Panc1 (cell line): ENCODE data around the gene LACTBL1. TPM values are rescaled to one million over a fixed set of nuclear protein-coding genes. Genes with fewer than 3 reads are reported as not detected.

Experiments used
- ATAC-seq: fragments of 200-7000 bp; cut with Tn5 transposase; 2 replicates; pipeline ENCODE4 v1.9.1; 2020; ENCODE audit warnings: mild to moderate bottlenecking, moderate library complexity
- BruUV-seq: library from RNA; stranded (reverse); fragments of 400-500 nt; replicated peaks from 2 replicates; lab custom pipeline; 2021; lab: Mats Ljungman, UMichigan
- CTCF ChIA-PET: fragments of 300-600 bp; sonication (Branson Sonifier 250); formaldehyde crosslinking; loops from one replicate; lab custom pipeline; 2022; ENCODE audit warnings: antibody characterized with exemption; lab: Charles Lee
- POLR2A ChIA-PET: fragments of 300-600 bp; sonication (Branson Sonifier 250); formaldehyde crosslinking; loops from one replicate; lab custom pipeline; 2022; ENCODE audit warnings: antibody characterized with exemption; lab: Charles Lee
- DNase-seq: peaks from one replicate; pipeline ENCODE4 v3.0.0-alpha.2; 2010; ENCODE audit warnings: low read depth, low spot score
- H3K27ac ChIP-seq: 2 replicates; pipeline ENCODE4 v1.5.1; 2011; ENCODE audit warnings: mild to moderate bottlenecking, low read length, inconsistent platforms
- H3K27me3 ChIP-seq: fragments of 200-500 bp; sonication (Bioruptor generic); 2 replicates; pipeline ENCODE4 v1.6.0; 2014; ENCODE audit warnings: low read length, inconsistent platforms; ENCODE audit not compliant: control insufficient read depth, insufficient read depth
- H3K36me3 ChIP-seq: fragments of 200-500 bp; sonication (Bioruptor generic); 2 replicates; pipeline ENCODE4 v1.5.1; 2014; ENCODE audit warnings: inconsistent platforms, mild to moderate bottlenecking, low read length, moderate library complexity; ENCODE audit not compliant: control insufficient read depth, insufficient read depth
- H3K4me1 ChIP-seq: 2 replicates; pipeline ENCODE4 v1.5.1; 2011; ENCODE audit warnings: inconsistent platforms, mild to moderate bottlenecking, low read length, moderate library complexity; ENCODE audit not compliant: control insufficient read depth, insufficient read depth
- H3K4me3 ChIP-seq, 2 experiments: 2 replicates each; pipeline ENCODE4 v1.5.1; 2011 to 2012; ENCODE audit warnings: low read depth in 2 of 2, low read length in 2 of 2, mild to moderate bottlenecking in 2 of 2, inconsistent platforms in 1 of 2, moderate library complexity in 1 of 2
- H3K9me3 ChIP-seq: fragments of 200-500 bp; sonication (Bioruptor generic); 2 replicates; pipeline ENCODE4 v1.5.1; 2014; ENCODE audit warnings: low read depth, mild to moderate bottlenecking, inconsistent platforms, low read length, moderate library complexity; ENCODE audit not compliant: control insufficient read depth, insufficient read depth
- POLR2AphosphoS5 ChIP-seq: IDR thresholded peaks from 2 replicates; pipeline ENCODE4 v1.6.1; 2012; ENCODE audit warnings: mild to moderate bottlenecking, low read depth, low read length, moderate library complexity
- SIN3A ChIP-seq: IDR thresholded peaks from 2 replicates; pipeline ENCODE4 v1.6.1; 2012; ENCODE audit warnings: low read depth, mild to moderate bottlenecking, low read length, moderate library complexity, borderline replicate concordance; ENCODE audit not compliant: insufficient read depth
- TCF7L2 ChIP-seq: IDR thresholded peaks from 2 replicates; pipeline ENCODE4 v1.6.1; 2011; ENCODE audit warnings: mild to moderate bottlenecking, low read depth, low read length, inconsistent platforms
- in situ Hi-C: cut with HindIII; loops from 2 replicates; pipeline ENCODE4 v1.10.0; 2016; ENCODE audit warnings: low sequenced_read_pairs, low pct_unique_long_range_greater_than_20kb
- intact Hi-C: fragments of 100-400 bp; cut with micrococcal nuclease; formaldehyde crosslinking; loops from one replicate; pipeline ENCODE4 v1.10.0; 2022; ENCODE audit not compliant: unreplicated experiment
- total RNA-seq: library from RNA; stranded (reverse); gene quantifications from one replicate; pipeline ENCODE4 v1.2.1, GENCODE V29; 2021; ENCODE audit not compliant: unreplicated experiment
- TF ChIP-seq, protein P1 (sequence below): fragments of 450-650 bp; IDR thresholded peaks from 2 replicates; pipeline ENCODE4 v1.5.1; 2017; ENCODE audit warnings: mild to moderate bottlenecking
- TF ChIP-seq, protein P2 (sequence below), 2 experiments: IDR thresholded peaks; 2 replicates each; pipeline ENCODE4 v1.6.1; 2011 to 2012; ENCODE audit warnings: low read depth in 2 of 2, control low read depth in 1 of 2, low read length in 1 of 2, mild to moderate bottlenecking in 1 of 2, moderate library complexity in 1 of 2; ENCODE audit not compliant: insufficient read depth in 1 of 2

LACTBL1 gene
- total RNA-seq, 1 experiment from 2014 or later = not detected

DNA sequence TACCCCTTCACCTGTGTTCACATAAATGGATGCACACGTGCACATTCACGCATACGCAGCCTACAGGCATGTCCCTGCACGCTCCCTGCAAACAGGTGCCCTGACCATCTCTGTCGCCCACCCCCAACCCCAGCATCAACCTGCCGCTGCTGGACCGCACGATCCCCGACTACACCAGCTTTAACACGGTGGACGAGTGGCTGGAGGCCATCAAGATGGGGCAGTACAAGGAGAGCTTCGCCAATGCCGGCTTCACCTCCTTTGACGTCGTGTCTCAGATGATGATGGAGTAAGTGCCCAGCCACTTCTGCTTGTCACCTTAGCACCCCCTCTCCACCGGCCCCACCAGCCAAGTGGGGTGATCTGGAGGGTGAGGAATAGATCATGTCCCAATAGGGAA, 60.4 kb downstream of the LACTBL1 start:
- no TSS peak for BruUV-seq
- Histone ChIP-seq H3K4me3 (no peak overlapping the region), H3K27ac (no peak overlapping the region), H3K4me1 (no peaks in the 10 kb centered on the region), H3K27me3 (no peaks in the 10 kb centered on the region), H3K36me3 (no peaks in the 10 kb centered on the region), H3K9me3 (no peaks in the 10 kb centered on the region)
- intact Hi-C loops = no loop called here
- in situ Hi-C loops = no loop called here
- TF ChIP-seq SIN3A = no peak
- TF ChIP-seq TCF7L2 = no peak
- TF ChIP-seq, protein P1, sequence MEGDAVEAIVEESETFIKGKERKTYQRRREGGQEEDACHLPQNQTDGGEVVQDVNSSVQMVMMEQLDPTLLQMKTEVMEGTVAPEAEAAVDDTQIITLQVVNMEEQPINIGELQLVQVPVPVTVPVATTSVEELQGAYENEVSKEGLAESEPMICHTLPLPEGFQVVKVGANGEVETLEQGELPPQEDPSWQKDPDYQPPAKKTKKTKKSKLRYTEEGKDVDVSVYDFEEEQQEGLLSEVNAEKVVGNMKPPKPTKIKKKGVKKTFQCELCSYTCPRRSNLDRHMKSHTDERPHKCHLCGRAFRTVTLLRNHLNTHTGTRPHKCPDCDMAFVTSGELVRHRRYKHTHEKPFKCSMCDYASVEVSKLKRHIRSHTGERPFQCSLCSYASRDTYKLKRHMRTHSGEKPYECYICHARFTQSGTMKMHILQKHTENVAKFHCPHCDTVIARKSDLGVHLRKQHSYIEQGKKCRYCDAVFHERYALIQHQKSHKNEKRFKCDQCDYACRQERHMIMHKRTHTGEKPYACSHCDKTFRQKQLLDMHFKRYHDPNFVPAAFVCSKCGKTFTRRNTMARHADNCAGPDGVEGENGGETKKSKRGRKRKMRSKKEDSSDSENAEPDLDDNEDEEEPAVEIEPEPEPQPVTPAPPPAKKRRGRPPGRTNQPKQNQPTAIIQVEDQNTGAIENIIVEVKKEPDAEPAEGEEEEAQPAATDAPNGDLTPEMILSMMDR = no peak
- TF ChIP-seq, protein P2, sequence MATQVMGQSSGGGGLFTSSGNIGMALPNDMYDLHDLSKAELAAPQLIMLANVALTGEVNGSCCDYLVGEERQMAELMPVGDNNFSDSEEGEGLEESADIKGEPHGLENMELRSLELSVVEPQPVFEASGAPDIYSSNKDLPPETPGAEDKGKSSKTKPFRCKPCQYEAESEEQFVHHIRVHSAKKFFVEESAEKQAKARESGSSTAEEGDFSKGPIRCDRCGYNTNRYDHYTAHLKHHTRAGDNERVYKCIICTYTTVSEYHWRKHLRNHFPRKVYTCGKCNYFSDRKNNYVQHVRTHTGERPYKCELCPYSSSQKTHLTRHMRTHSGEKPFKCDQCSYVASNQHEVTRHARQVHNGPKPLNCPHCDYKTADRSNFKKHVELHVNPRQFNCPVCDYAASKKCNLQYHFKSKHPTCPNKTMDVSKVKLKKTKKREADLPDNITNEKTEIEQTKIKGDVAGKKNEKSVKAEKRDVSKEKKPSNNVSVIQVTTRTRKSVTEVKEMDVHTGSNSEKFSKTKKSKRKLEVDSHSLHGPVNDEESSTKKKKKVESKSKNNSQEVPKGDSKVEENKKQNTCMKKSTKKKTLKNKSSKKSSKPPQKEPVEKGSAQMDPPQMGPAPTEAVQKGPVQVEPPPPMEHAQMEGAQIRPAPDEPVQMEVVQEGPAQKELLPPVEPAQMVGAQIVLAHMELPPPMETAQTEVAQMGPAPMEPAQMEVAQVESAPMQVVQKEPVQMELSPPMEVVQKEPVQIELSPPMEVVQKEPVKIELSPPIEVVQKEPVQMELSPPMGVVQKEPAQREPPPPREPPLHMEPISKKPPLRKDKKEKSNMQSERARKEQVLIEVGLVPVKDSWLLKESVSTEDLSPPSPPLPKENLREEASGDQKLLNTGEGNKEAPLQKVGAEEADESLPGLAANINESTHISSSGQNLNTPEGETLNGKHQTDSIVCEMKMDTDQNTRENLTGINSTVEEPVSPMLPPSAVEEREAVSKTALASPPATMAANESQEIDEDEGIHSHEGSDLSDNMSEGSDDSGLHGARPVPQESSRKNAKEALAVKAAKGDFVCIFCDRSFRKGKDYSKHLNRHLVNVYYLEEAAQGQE (IDR thresholded peaks at IDR 0.05; ENCODE audit: insufficient read depth in 1 of 2, low read depth in 2 of 2, low read length in 1 of 2) = no peak
- TF ChIP-seq POLR2AphosphoS5 = no peak
- CTCF ChIA-PET = no interaction called here
- DNase-seq = no peak
- POLR2A ChIA-PET = no interaction called here
- no peak for ATAC-seq

DNA sequence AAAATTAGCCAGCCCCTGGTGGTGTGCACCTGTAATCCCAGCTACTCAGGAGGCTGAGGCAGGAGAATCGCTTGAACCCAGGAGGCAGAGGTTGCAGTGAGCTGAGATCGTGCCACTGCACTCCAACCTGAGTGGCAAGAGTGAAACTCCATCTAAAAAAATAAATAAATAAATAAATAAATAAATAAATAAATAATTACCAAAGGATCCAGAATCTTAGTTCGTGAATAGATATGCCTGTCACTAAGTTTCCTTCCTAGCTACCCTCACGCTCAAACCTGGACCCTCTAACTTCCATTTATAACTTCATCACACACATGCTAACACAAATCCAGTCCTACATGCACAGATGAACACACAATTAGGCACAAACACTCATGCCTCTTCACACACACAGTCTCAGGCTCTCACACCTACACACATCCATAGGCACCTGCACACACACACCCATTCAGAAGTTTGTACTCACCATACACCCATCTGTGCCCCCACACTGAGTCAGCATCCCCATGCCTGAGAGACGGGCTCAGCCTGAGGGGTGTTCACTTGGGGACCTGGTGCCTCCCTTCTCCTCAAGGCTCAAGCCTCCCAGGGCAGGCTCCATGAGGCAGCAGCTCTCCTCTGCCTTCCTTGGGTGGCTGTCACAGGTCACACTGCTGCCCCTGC, 61.5 kb downstream of the LACTBL1 start:
- intact Hi-C loops (no loop called here), in situ Hi-C loops (no loop called here)
- H3K4me3 ChIP-seq = no peak overlapping the region
- TF ChIP-seq POLR2AphosphoS5 (no peak), SIN3A (no peak)
- TF ChIP-seq, protein P1 = no peak
- TF ChIP-seq, protein P2 (IDR thresholded peaks at IDR 0.05; ENCODE audit: insufficient read depth in 1 of 2, low read depth in 2 of 2, low read length in 1 of 2) = no peak
- no peaks in the 10 kb centered on the region for H3K4me1 ChIP-seq
- H3K27me3 ChIP-seq = no peaks in the 10 kb centered on the region
- BruUV-seq = no TSS peak
- no peaks in the 10 kb centered on the region for H3K9me3 ChIP-seq
- H3K36me3 ChIP-seq = no peaks in the 10 kb centered on the region
- H3K27ac ChIP-seq = no peak overlapping the region
- DNase-seq (no peak), ATAC-seq (no peak)
- POLR2A ChIA-PET = no interaction called here
- CTCF ChIA-PET = no interaction called here
